GM19193 (cell line): ENCODE data around the gene SIPA1.

ENCODE experiments used
- POLR2A ChIP-seq: IDR thresholded peaks from 4 replicates; pipeline ENCODE4 v1.6.1; 2011; ENCODE audit not compliant: insufficient read depth, insufficient read length; ENCODE audit errors: extremely low read depth

Gene SIPA1

GRCh38 chr11:65637794-65638419 lies at the start of gene SIPA1:
Gene SIPA1 (plus strand): TSS chr11:65638101. CDS start chr11:65640922, 2,821 bp downstream.
- TF ChIP-seq POLR2A, result peak; percentile 70

GRCh38 chr11:65588199-65589054 lies 49.5 kb upstream of the SIPA1 start:
- TF ChIP-seq POLR2A, result peak; percentile 53

GRCh38 chr11:65589444-65590239 lies 48.3 kb upstream of the SIPA1 start:
- no peak for TF ChIP-seq POLR2A

GRCh38 chr11:65590240-65590738 lies 47.6 kb upstream of the SIPA1 start:
- no peak for TF ChIP-seq POLR2A

- no peak for TF ChIP-seq POLR2A
Observed at GRCh38 chr11:65591939-65592857, 45.7 kb upstream of the SIPA1 start.

- TF ChIP-seq POLR2A, result no peak
Observed at GRCh38 chr11:65592858-65593517, 44.9 kb upstream of the SIPA1 start.

- TF ChIP-seq POLR2A, result no peak
Observed at GRCh38 chr11:65593518-65594414, 44.1 kb upstream of the SIPA1 start.

- TF ChIP-seq POLR2A, result no peak
Observed at GRCh38 chr11:65595131-65595530, 42.8 kb upstream of the SIPA1 start.

- TF ChIP-seq POLR2A, result no peak
Observed at GRCh38 chr11:65595543-65596281, 42.2 kb upstream of the SIPA1 start, which contains the start of gene KCNK7. Gene KCNK7 (minus strand): TSS chr11:65595800. CDS start chr11:65595772, 28 bp downstream.

- peak; percentile 13 for TF ChIP-seq POLR2A
Observed at GRCh38 chr11:65596520-65596919, 41.4 kb upstream of the SIPA1 start.

- no peak for TF ChIP-seq POLR2A
Observed at GRCh38 chr11:65598258-65598699, 39.6 kb upstream of the SIPA1 start.
